GM23248 (cell line): ENCODE data around the gene R3HDM4.

Experiments
- EZH2 ChIP-seq: fragments of 200-600 bp; sonication (generic); IDR thresholded peaks from 2 replicates; pipeline ENCODE4 v1.6.1; 2018; ENCODE audit warnings: antibody characterized with exemption, mild to moderate bottlenecking; ENCODE audit not compliant: insufficient read depth, poor library complexity, severe bottlenecking
- EZH2phosphoT487 ChIP-seq: fragments of 200-600 bp; sonication (generic); IDR thresholded peaks from 2 replicates; pipeline ENCODE4 v1.6.1; 2018; ENCODE audit warnings: antibody characterized with exemption, moderate library complexity, mild to moderate bottlenecking, low read depth; ENCODE audit not compliant: insufficient read depth

DNA sequence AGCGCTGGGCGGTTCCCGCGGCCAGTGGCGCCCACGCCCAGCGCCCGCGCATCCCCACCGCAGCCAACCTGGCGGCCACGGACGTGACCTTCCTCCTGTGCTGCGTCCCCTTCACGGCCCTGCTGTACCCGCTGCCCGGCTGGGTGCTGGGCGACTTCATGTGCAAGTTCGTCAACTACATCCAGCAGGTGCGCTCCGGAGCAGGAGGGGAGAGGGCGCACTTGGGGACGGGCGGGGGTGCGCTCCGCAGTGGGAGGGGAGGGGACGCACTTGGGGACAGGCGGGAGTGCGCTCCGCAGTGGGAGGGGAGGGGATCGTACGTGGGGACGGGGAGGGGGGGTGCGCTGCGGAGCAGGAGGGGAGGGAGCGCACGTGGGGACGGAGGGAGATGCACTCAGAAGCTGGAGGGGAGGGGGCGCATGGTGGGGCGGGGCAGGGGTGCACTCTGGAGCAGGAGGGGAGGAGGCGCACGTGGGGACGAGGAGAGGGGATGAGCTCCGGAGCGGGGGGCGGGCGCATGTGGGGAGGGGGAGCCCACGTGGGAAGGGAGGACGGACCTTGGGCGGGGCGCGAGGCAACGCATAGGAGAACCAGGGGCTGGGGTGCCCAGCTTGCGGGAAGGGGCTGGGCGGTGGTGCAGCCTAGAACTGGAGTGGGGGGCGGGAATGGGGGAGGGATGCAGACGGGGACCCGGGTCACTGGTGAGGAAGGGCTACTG is 5.6 kb upstream of the R3HDM4 start:
- TF ChIP-seq EZH2 = no peak
- no peak for TF ChIP-seq EZH2phosphoT487
